K562 (cell line): Measurements from ENCODE around the gene FBXO44. TPM values are rescaled to one million over a fixed set of nuclear protein-coding genes. Genes with fewer than 3 reads are reported as not detected.

Experiments
- ATAC-seq: fragments of 200-7000 bp; cut with Tn5 transposase; 3 replicates; pipeline ENCODE4 v1.9.1; 2020; ENCODE audit warnings: moderate library complexity
- BruUV-seq: library from RNA; stranded (reverse); fragments of 400-500 nt; replicated peaks from 2 replicates; lab custom pipeline; 2021; lab: Mats Ljungman, UMichigan
- CTCF ChIA-PET: fragments of 300-600 bp; formaldehyde crosslinking; extraction: SDS; loops from one replicate; lab custom pipeline; 2021; ENCODE audit warnings: low intra/inter-chr PET ratio; lab: Yijun Ruan, JAX
- POLR2A ChIA-PET: fragments of 300-600, 350-650 bp; sonication (Branson Sonifier 250); formaldehyde crosslinking; extraction: SDS; loops from one replicate; lab custom pipeline; 2021; ENCODE audit warnings: antibody characterized with exemption, inconsistent platforms; lab: Yijun Ruan, JAX
- DNase-seq, 4 experiments: peaks; one replicate each; pipeline versions ENCODE4 v3.0.0 to v3.0.0-alpha.2; 2011 to 2018; ENCODE audit warnings: low spot score in 3 of 4, mixed read lengths in 3 of 4; ENCODE audit errors: extremely low read depth in 1 of 4
- FAIRE-seq: peaks from 2 replicates; lab custom pipeline; 2011; peaks lifted over from hg19 to GRCh38; lab: Jason Lieb, UNC
- H2AFZ ChIP-seq: 2 replicates; pipeline ENCODE4 v1.6.0; 2011; ENCODE audit warnings: low read depth, low read length, control low read depth, inconsistent platforms
- H3K27ac ChIP-seq: fragments of 200-600 bp; 3 replicates; pipeline ENCODE4 v1.8.0; 2011; ENCODE audit warnings: low read depth, mild to moderate bottlenecking, control low read depth, inconsistent platforms, low read length, moderate library complexity, mixed read lengths; ENCODE audit errors: extremely low read depth
- H3K27me3 ChIP-seq, 2 experiments: fragments of 300-600 bp in 1 of 2; 2 replicates in 1 of 2; 3 replicates in 1 of 2; pipeline versions ENCODE4 v1.6.0 to v1.8.0; 2011; ENCODE audit warnings: inconsistent platforms in 2 of 2, low read length in 2 of 2, mild to moderate bottlenecking in 1 of 2, mixed read lengths in 1 of 2, moderate library complexity in 1 of 2; ENCODE audit not compliant: control insufficient read depth in 2 of 2, insufficient read depth in 2 of 2
- H3K36me3 ChIP-seq: fragments of 300-600 bp; 3 replicates; pipeline ENCODE4 v1.8.0; 2011; ENCODE audit warnings: mild to moderate bottlenecking, low read length, inconsistent platforms; ENCODE audit not compliant: control insufficient read depth, insufficient read depth
- H3K4me1 ChIP-seq, 2 experiments: fragments of 200-600 bp in 1 of 2; replicated peaks in 1 of 2; 2 replicates in 1 of 2; 3 replicates in 1 of 2; pipeline versions ENCODE4 v1.5.1 to v1.8.0; 2011; ENCODE audit warnings: inconsistent platforms in 2 of 2, low read length in 2 of 2, mild to moderate bottlenecking in 1 of 2, mixed read lengths in 1 of 2, moderate library complexity in 1 of 2; ENCODE audit not compliant: control insufficient read depth in 2 of 2, insufficient read depth in 2 of 2
- H3K4me2 ChIP-seq: 2 replicates; pipeline ENCODE4 v1.6.1; 2011; ENCODE audit warnings: low read length, control low read depth, inconsistent platforms, mixed read lengths; ENCODE audit not compliant: insufficient read depth
- H3K4me3 ChIP-seq: fragments of 200-600 bp; sonication (generic), shearing (Covaris generic); 2 replicates; pipeline ENCODE4 v1.5.1; 2016; ENCODE audit warnings: control low read depth, inconsistent platforms
- H3K79me2 ChIP-seq: fragments of 200-600 bp; 3 replicates; pipeline ENCODE4 v1.8.0; 2011; ENCODE audit warnings: low read length, inconsistent platforms; ENCODE audit not compliant: control insufficient read depth, insufficient read depth
- H3K9ac ChIP-seq, 2 experiments: 2 replicates each; pipeline versions ENCODE4 v1.6.0 to v1.6.1; 2011; ENCODE audit warnings: low read depth in 2 of 2, low read length in 2 of 2, control low read depth in 1 of 2, inconsistent platforms in 1 of 2, mild to moderate bottlenecking in 1 of 2, mixed read lengths in 1 of 2; ENCODE audit not compliant: insufficient read depth in 1 of 2
- H3K9me1 ChIP-seq: one replicate; pipeline ENCODE4 v1.6.0; 2011; ENCODE audit warnings: inconsistent platforms, mild to moderate bottlenecking, low read length, moderate library complexity; ENCODE audit not compliant: control insufficient read depth, insufficient read depth
- H3K9me3 ChIP-seq: replicated peaks from 2 replicates; pipeline ENCODE4 v1.5.1; 2011; ENCODE audit warnings: low read depth, low read length, inconsistent platforms; ENCODE audit not compliant: control insufficient read depth, insufficient read depth
- H4K20me1 ChIP-seq: replicated peaks from 2 replicates; pipeline ENCODE4 v1.6.1; 2011; ENCODE audit warnings: low read length, inconsistent platforms, mixed read lengths; ENCODE audit not compliant: control insufficient read depth, insufficient read depth
- ARNT ChIP-seq, 2 experiments: fragments of 450-650 bp; IDR thresholded peaks; 2 replicates each; pipeline ENCODE4 v1.6.1; 2016; ENCODE audit warnings: mild to moderate bottlenecking in 1 of 2
- BACH1 ChIP-seq: fragments of 200-800 bp; sonication (Bioruptor generic); IDR thresholded peaks from 2 replicates; pipeline ENCODE4 v1.6.1; 2016; ENCODE audit warnings: missing genetic modification characterization, missing compliant biosample characterization
- BDP1 ChIP-seq: IDR thresholded peaks from 3 replicates; pipeline ENCODE4 v1.6.1; 2011; ENCODE audit not compliant: insufficient read length, insufficient read depth
- CHD1 ChIP-seq: fragments of 200-600 bp; sonication (generic); IDR thresholded peaks from one replicate; pipeline ENCODE4 v1.6.1; 2012; ENCODE audit warnings: mild to moderate bottlenecking, moderate library complexity, low read length, inconsistent platforms
- LARP7 ChIP-seq: fragments of 450-650 bp; IDR thresholded peaks from 2 replicates; pipeline ENCODE4 v1.6.1; 2016
- PRMT5 ChIP-seq: sonication (generic); formaldehyde crosslinking; IDR thresholded peaks from 2 replicates; pipeline ENCODE4 v1.5.0; 2020; ENCODE audit warnings: missing genetic modification reagents
- SIN3A ChIP-seq, 2 experiments: fragments of 150-350 bp in 1 of 2; IDR thresholded peaks; 2 replicates each; pipeline ENCODE4 v1.6.1; 2011 to 2016; ENCODE audit warnings: borderline replicate concordance in 2 of 2, low read depth in 2 of 2, low read length in 2 of 2, mild to moderate bottlenecking in 2 of 2, moderate library complexity in 2 of 2; ENCODE audit not compliant: control insufficient read depth in 1 of 2
- USF2 ChIP-seq: sonication (generic); formaldehyde crosslinking; IDR thresholded peaks from 2 replicates; pipeline ENCODE4 v1.5.0; 2020; ENCODE audit warnings: missing genetic modification reagents
- ZFP91 ChIP-seq: sonication (generic); formaldehyde crosslinking; IDR thresholded peaks from 2 replicates; pipeline ENCODE4 v1.8.0; 2022; ENCODE audit warnings: mild to moderate bottlenecking, missing genetic modification reagents
- ZNF41 ChIP-seq: fragments of 250-450 bp; sonication (Bioruptor Pico); conservative IDR thresholded peaks from 2 replicates; pipeline ENCODE4 v1.4.0; 2020; ENCODE audit warnings: mild to moderate bottlenecking
- ZNF512 ChIP-seq: IDR thresholded peaks from 2 replicates; pipeline ENCODE4 v1.6.1; 2016; ENCODE audit warnings: missing genetic modification characterization, missing compliant biosample characterization
- ZNF589 ChIP-seq: fragments of 200-800 bp; sonication (Bioruptor generic); IDR thresholded peaks from 2 replicates; pipeline ENCODE4 v1.6.1; 2016; ENCODE audit warnings: low read depth, missing genetic modification characterization, missing compliant biosample characterization
- ZNF592 ChIP-seq: fragments of 450-650 bp; IDR thresholded peaks from 2 replicates; pipeline ENCODE4 v1.6.1; 2017; ENCODE audit warnings: antibody characterized with exemption, mild to moderate bottlenecking
- ZNF699 ChIP-seq: fragments of 250-450 bp; sonication (Bioruptor Pico); IDR thresholded peaks from 2 replicates; pipeline ENCODE4 v1.8.0; 2021; ENCODE audit warnings: mild to moderate bottlenecking, moderate library complexity; ENCODE audit not compliant: insufficient replicate concordance
- WGBS: fragments of 100-300 bp; shearing (Covaris generic); methylation state at CpG from one replicate; pipeline ENCODE4 v1.1.6; 2016; ENCODE audit warnings: low coverage, mixed read lengths; ENCODE audit not compliant: insufficient coverage; ENCODE audit errors: missing lambda C conversion rate; 5-methylcytosine and 5-hydroxymethylcytosine counted together
- in situ Hi-C: fragments of 300-500 bp; cut with MboI; formaldehyde crosslinking; loops from 4 replicates; pipeline ENCODE4 v1.15.0; 2018; ENCODE audit warnings: inconsistent platforms, mixed read lengths
- intact Hi-C: fragments of 100-400 bp; cut with micrococcal nuclease; formaldehyde crosslinking; loops from 2 replicates; pipeline ENCODE4 v1.14.2; 2022
- polyA plus RNA-seq, 8 experiments: library from polyadenylated mRNA; depleted of rRNA in 4 of 8; stranded (reverse) in 5 of 8; unstranded in 3 of 8; fragments of >200 nt; fragmentation: Nextera tagmentation in 2 of 8; fragmentation: Illumina TruSeq in 1 of 8; extraction: Ambion mirVana in 2 of 8; extraction: Trizol in 1 of 8; gene quantifications; 2 replicates each; pipeline versions ENCODE4 v1.2.1 to v1.2.3, GENCODE V29; 2011 to 2014; ENCODE audit warnings: inconsistent platforms in 1 of 8, missing spikeins in 1 of 8
- total RNA-seq, 7 experiments: library from RNA; depleted of rRNA in 6 of 7; stranded (reverse); fragments of >200 nt in 6 of 7; fragmentation: Illumina TruSeq in 2 of 7; extraction: Trizol in 2 of 7; gene quantifications; 2 replicates each; pipeline versions ENCODE4 v1.2.1 to v1.2.3, GENCODE V29; 2011 to 2021; ENCODE audit warnings: low replicate concordance in 1 of 7

The FBXO44 gene
- total and polyA plus RNA-seq, 9 of the 15 experiments (the other 6 are each of a cell fraction or from before 2014, with no cell fraction given): 0.69 to 20.9 (median 6.7) TPM

- TF ChIP-seq PRMT5 (CRISPR knock-in tag) (no peak), LARP7 (no peak), ZNF512 (no peak), ARNT (IDR thresholded peaks at IDR 0.05) (no peak), CHD1 (no peak), USF2 (CRISPR knock-in tag) (no peak), SIN3A (IDR thresholded peaks at IDR 0.05; ENCODE audit: borderline replicate concordance in 2 of 2, control insufficient read depth in 1 of 2, low read depth in 2 of 2, low read length in 2 of 2) (no peak), ZNF699 (CRISPR knock-in tag) (no peak)
These were observed 28.1 kb downstream of the FBXO44 start (continued) for GRCh38 chr1:11682799-11683198.

GRCh38 chr1:11684070-11684469 lies 29.4 kb downstream of the FBXO44 start:
- CTCF ChIA-PET: no interaction called here
- POLR2A ChIA-PET: interaction anchor here (0.6 to 3.3 kb wide), 2 partner anchors 9 to 11 kb away, joined by 3 to 40 read pairs; no protein-coding TSS in a partner anchor
- DNase-seq (no peak), ATAC-seq (no peak), FAIRE-seq (no peak)
- Histone ChIP-seq H3K9me3 (no peaks in the 10 kb centered on the region), H3K4me1 (peaks cover 11 to 26% of the 10 kb centered on the region in 2 experiments), H3K4me2 (no peak overlapping the region), H3K9me1 (peaks cover 4% of the 10 kb centered on the region), H2AFZ (no peak overlapping the region), H3K36me3 (peaks cover 6% of the 10 kb centered on the region; the same call in 2 of the 3 replicates), H3K9ac (no peak overlapping the region), H3K4me3 (no peak overlapping the region), H4K20me1 (no peaks in the 10 kb centered on the region), H3K27me3 (no peaks in the 10 kb centered on the region), H3K27ac (no peak overlapping the region), H3K79me2 (peaks cover 17% of the 10 kb centered on the region)
- intact Hi-C loops: no loop called here
- in situ Hi-C loops: no loop called here
- BruUV-seq: no TSS peak
- 31% methylated on average over 7 of the region's 7 CpGs for WGBS
- TF ChIP-seq BDP1 (no peak), BACH1 (tag) (no peak), ZNF589 (CRISPR knock-in tag) (no peak), ZNF592 (no peak), ZFP91 (no peak), ZNF41 (CRISPR knock-in tag) (no peak)
